Uterus (tissue), 4 donors: ENCODE results near the gene PHYHIPL. TPM values are rescaled to one million over a fixed set of nuclear protein-coding genes. Genes with fewer than 3 reads are reported as not detected.

Source experiments
- DNase-seq, 2 donors: peaks; one replicate each; pipeline ENCODE4 v3.0.0-alpha.2; 2019 to 2020
- H3K27ac ChIP-seq, 2 donors: fragments of 200-600 bp; sonication (generic); 1 replicate in 1 of 2; 2 replicates in 1 of 2; pipeline ENCODE4 v1.5.1; 2016 to 2018
- H3K27me3 ChIP-seq, 2 donors: fragments of 200-600 bp; sonication (generic); one replicate each; pipeline ENCODE4 v1.5.1; 2018 to 2019; ENCODE audit warnings: control low read depth in 1 of 2
- H3K36me3 ChIP-seq, 2 donors: fragments of 200-600 bp; sonication (generic); one replicate each; pipeline ENCODE4 v1.5.1; 2019; ENCODE audit warnings: control low read depth in 1 of 2
- H3K4me1 ChIP-seq, 2 donors: fragments of 200-600 bp; sonication (generic); one replicate each; pipeline ENCODE4 v1.5.1; 2018 to 2019; ENCODE audit warnings: control low read depth in 1 of 2
- H3K4me3 ChIP-seq, 2 donors: fragments of 200-600 bp; sonication (generic); 1 replicate in 1 of 2; 2 replicates in 1 of 2; pipeline ENCODE4 v1.5.1; 2018 to 2019; ENCODE audit warnings: mild to moderate bottlenecking in 1 of 2
- H3K9me3 ChIP-seq, 2 donors: fragments of 200-600 bp; sonication (generic); one replicate each; pipeline ENCODE4 v1.5.1; 2019; ENCODE audit warnings: control low read depth in 1 of 2
- POLR2A ChIP-seq, 2 donors: fragments of 450-650 bp; IDR thresholded peaks; one replicate each; pipeline ENCODE4 v1.6.1; 2016; ENCODE audit warnings: antibody characterized with exemption in 2 of 2, mild to moderate bottlenecking in 1 of 2, moderate library complexity in 1 of 2
- intact Hi-C: fragments of 100-400 bp; cut with DNase I; formaldehyde crosslinking; loops from one replicate; pipeline ENCODE4 v1.15.1; 2023; ENCODE audit warnings: low total_unique reads
- total RNA-seq, 4 donors: library from RNA; depleted of rRNA in 3 of 4; stranded (reverse); fragments of >200 nt in 3 of 4; gene quantifications; one replicate each; pipeline versions ENCODE4 v1.1.0 to v1.2.4, GENCODE V29; 2014 to 2023
- TF ChIP-seq, protein P1 (sequence below), 4 experiments: fragments of 200-600 bp in 2 of 4; fragments of 450-650 bp in 2 of 4; sonication (generic) in 2 of 4; IDR thresholded peaks; one replicate each; pipeline ENCODE4 v1.5.1; 2016 to 2019; ENCODE audit warnings: antibody characterized with exemption in 4 of 4, mild to moderate bottlenecking in 2 of 4, moderate library complexity in 1 of 4
- donor health status: DM: yes; HTN: yes; CAD: no.

The PHYHIPL gene
- total RNA-seq, 4 donors from 2014 or later, result 0.12 to 0.83 TPM; not detected in 2

DNA sequence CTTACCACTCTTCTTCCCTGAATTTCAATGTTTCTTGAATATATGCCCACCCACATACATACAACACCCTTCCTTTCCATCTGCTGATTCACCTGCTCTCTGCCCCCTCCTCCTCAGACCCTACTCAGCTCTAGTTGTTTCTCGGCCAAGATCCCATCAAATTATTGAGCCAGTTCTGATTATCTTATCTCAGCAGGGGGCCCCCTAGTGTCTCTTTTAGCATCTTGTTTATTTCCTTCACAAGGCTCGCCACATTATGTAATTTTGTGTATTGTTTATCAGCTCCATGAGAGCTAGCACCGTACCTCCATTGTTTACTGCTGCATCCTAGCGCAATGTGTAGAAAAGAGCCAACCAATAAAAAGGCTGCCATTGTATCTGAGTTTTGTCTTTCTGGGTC is 114.0 kb downstream of the PHYHIPL start:
- H3K36me3 ChIP-seq, result no peaks in the 10 kb centered on the region
- H3K27me3 ChIP-seq, result no peaks in the 10 kb centered on the region
- DNase-seq, result no peak
- no peaks in the 10 kb centered on the region for H3K4me1 ChIP-seq
- H3K27ac ChIP-seq, result no peak overlapping the region
- TF ChIP-seq, protein P1, sequence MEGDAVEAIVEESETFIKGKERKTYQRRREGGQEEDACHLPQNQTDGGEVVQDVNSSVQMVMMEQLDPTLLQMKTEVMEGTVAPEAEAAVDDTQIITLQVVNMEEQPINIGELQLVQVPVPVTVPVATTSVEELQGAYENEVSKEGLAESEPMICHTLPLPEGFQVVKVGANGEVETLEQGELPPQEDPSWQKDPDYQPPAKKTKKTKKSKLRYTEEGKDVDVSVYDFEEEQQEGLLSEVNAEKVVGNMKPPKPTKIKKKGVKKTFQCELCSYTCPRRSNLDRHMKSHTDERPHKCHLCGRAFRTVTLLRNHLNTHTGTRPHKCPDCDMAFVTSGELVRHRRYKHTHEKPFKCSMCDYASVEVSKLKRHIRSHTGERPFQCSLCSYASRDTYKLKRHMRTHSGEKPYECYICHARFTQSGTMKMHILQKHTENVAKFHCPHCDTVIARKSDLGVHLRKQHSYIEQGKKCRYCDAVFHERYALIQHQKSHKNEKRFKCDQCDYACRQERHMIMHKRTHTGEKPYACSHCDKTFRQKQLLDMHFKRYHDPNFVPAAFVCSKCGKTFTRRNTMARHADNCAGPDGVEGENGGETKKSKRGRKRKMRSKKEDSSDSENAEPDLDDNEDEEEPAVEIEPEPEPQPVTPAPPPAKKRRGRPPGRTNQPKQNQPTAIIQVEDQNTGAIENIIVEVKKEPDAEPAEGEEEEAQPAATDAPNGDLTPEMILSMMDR (IDR thresholded peaks at IDR 0.05), result no peak
- no peak for TF ChIP-seq POLR2A (IDR thresholded peaks at IDR 0.05)
- intact Hi-C loops, result no loop called here
- no peak overlapping the region for H3K4me3 ChIP-seq
- no peaks in the 10 kb centered on the region for H3K9me3 ChIP-seq

Other genes with a start within 250 kb of the PHYHIPL start
- 10 to 100 TPM; 18.7 to 29.2 (median 23.2) TPM for gene FAM13C, start 185.9 kb downstream of the PHYHIPL start, total RNA-seq